Mesendoderm (in vitro differentiated cells): ENCODE measurements around the gene AAR2.

Source experiments
- DNase-seq: peaks from one replicate; pipeline ENCODE4 v3.0.0; 2013
- H2AK5ac ChIP-seq: 2 replicates; pipeline ENCODE4 v1.6.1; 2013; ENCODE audit warnings: low read length, inconsistent platforms
- H2BK120ac ChIP-seq: 2 replicates; pipeline ENCODE4 v1.6.1; 2013; ENCODE audit warnings: low read depth, mild to moderate bottlenecking, low read length, moderate library complexity, mixed read lengths
- H2BK15ac ChIP-seq: replicated peaks from 2 replicates; pipeline ENCODE4 v1.6.1; 2013; ENCODE audit warnings: low read depth, mild to moderate bottlenecking, moderate library complexity
- H2BK5ac ChIP-seq: 2 replicates; pipeline ENCODE4 v1.6.1; 2013; ENCODE audit warnings: low read length, inconsistent platforms
- H3K18ac ChIP-seq: 2 replicates; pipeline ENCODE4 v1.6.1; 2013; ENCODE audit warnings: mild to moderate bottlenecking, low read length, mixed read lengths
- H3K23ac ChIP-seq: one replicate; pipeline ENCODE4 v1.6.1; 2013; ENCODE audit warnings: low read length
- H3K27ac ChIP-seq: 2 replicates; pipeline ENCODE4 v1.5.1; 2013; ENCODE audit warnings: low read depth, mild to moderate bottlenecking, inconsistent platforms, low read length, moderate library complexity
- H3K27me3 ChIP-seq: 2 replicates; pipeline ENCODE4 v1.6.1; 2013; ENCODE audit warnings: low read length, control low read depth, mild to moderate bottlenecking, inconsistent platforms; ENCODE audit not compliant: insufficient read depth, poor library complexity
- H3K36me3 ChIP-seq: 2 replicates; pipeline ENCODE4 v1.6.1; 2013; ENCODE audit warnings: low read length, inconsistent platforms; ENCODE audit not compliant: control insufficient read depth, insufficient read depth
- H3K4ac ChIP-seq: one replicate; pipeline ENCODE4 v1.6.1; 2013; ENCODE audit warnings: low read depth, mild to moderate bottlenecking, low read length, moderate library complexity
- H3K4me1 ChIP-seq: 2 replicates; pipeline ENCODE4 v1.6.1; 2013; ENCODE audit warnings: low read depth, low read length, inconsistent platforms; ENCODE audit not compliant: control insufficient read depth
- H3K4me2 ChIP-seq: 2 replicates; pipeline ENCODE4 v1.6.1; 2013; ENCODE audit warnings: low read length
- H3K4me3 ChIP-seq: 2 replicates; pipeline ENCODE4 v1.5.1; 2013; ENCODE audit warnings: mild to moderate bottlenecking, low read length
- H3K56ac ChIP-seq: one replicate; pipeline ENCODE4 v1.6.1; 2013; ENCODE audit warnings: low read length
- H3K79me1 ChIP-seq: 2 replicates; pipeline ENCODE4 v1.6.1; 2013; ENCODE audit warnings: low read length, inconsistent platforms
- H3K79me2 ChIP-seq: 2 replicates; pipeline ENCODE4 v1.6.1; 2013; ENCODE audit warnings: mild to moderate bottlenecking, low read length; ENCODE audit not compliant: control insufficient read depth, insufficient read depth
- H3K9ac ChIP-seq: 2 replicates; pipeline ENCODE4 v1.6.1; 2013; ENCODE audit warnings: low read length, inconsistent platforms
- H4K5ac ChIP-seq: one replicate; pipeline ENCODE4 v1.6.1; 2013; ENCODE audit warnings: low read length
- H4K8ac ChIP-seq: one replicate; pipeline ENCODE4 v1.6.1; 2013; ENCODE audit warnings: low read depth, mild to moderate bottlenecking, control low read depth, low read length, moderate library complexity
- WGBS: extraction: QIAGEN DNeasy Blood & Tissue Kit; methylation state at CpG from one replicate; pipeline ENCODE4 v1.1.7; 2013; ENCODE audit warnings: low lambda C conversion rate, missing lambda C conversion rate; ENCODE audit not compliant: insufficient coverage; ENCODE audit errors: extremely low coverage; 5-methylcytosine and 5-hydroxymethylcytosine counted together

The AAR2 gene

DNA sequence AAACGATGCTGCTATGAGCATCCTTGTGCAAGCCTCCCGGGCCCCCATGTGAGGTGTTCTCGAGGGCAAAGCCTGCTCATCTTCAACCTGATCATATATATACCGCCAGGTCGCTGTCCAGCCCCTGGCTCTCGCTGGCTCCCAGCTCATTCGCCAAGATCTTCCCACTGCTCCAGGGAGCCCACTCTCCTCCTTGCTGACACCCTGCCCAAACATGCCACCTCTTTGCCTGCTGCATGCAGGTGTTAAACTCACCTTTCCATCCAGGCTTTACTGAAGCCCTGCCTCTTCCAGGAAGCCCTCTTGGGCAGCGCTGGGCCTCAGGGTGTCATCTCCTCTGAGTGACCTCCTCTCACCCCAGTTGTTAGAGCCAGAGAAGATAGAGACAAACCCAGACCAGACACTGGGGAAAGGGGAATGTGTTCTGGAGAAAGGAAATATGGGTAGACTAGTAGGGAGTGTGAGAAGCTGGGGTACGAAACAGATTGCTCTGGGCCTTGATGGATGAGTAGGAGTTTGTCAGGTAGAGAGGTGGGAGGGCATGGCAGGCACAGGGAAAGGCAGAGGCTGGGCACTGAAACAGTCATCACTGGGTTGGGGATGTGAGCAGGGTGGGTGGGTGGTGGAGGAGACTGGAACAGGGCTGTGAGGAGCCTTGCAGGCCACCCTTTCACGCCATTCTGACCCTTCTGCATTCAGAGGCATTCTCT lies 68.7 kb downstream of the AAR2 start:
- DNase-seq: no peak

DNA sequence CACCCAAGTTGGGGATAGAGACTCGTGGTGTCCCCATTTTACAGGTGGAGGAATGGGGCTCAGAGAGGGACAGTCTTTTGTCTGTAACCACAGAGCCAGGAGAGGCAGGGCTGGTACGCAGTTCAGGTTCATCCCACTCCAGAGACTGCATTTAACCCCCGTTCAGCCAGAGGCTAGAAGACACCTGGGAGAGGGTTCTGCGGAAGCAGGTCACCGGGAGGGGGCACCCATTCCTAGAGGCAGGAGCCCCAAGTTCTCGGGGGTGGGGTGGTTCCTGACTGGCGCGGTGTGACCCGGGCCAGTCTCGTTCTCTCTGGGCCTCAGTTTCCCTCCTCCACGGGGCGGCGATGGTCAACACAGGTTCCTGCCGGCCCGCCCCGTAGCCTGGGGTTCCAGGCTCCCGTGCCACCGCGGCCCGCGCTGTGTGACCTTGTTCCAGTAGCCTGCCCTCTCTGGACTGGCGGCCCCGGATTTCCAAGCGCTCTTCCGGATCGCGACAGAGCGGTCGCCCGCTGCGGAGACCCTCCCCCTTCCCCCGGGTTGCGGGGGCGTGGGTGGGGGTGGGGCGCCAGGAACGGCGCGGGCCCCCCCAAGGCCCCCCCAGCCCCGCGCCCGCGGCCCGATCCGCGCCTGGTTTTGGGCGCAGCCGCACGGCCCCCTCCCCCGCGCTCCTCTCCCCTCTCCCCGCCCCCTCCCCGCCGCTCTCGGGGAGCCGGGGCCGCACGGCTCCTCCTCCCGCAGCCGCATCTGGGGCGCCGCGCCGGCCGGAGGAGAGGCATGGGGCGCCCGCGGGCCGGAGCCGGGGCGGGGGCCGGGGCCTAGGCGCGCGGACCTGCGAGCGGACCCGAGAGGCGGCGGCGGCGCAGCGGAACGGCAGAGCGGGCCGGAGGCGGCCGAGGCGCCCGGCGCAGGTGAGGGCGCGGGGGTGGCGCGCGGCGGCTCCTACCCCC lies 69.6 kb downstream of the AAR2 start, which contains the start of gene DLGAP4:
DLGAP4 (plus strand) TSS at position 738 of the 950 bp plus-strand sequence. CDS start 125,379 bp downstream, outside the sequence.
- Histone ChIP-seq H3K27ac (no peak within 1 kb of the TSS), H3K18ac (no peak within 1 kb of the TSS), H3K4ac (no peak within 1 kb of the TSS), H3K36me3 (no peaks in the 10 kb centered on the region), H3K4me1 (no peaks in the 10 kb centered on the region), H3K79me2 (no peaks in the 10 kb centered on the region), H3K56ac (peak within 1 kb of the TSS; percentile 64), H2BK120ac (no peak within 1 kb of the TSS), H3K79me1 (no peaks in the 10 kb centered on the region), H3K9ac (peak within 1 kb of the TSS; percentile 52), H2BK5ac (no peak within 1 kb of the TSS), H4K5ac (no peak within 1 kb of the TSS), H4K8ac (no peak within 1 kb of the TSS), H3K27me3 (peaks cover 6% of the 10 kb centered on the region), H3K4me2 (peak within 1 kb of the TSS; percentile 57), H2AK5ac (no peak within 1 kb of the TSS), H3K23ac (no peak within 1 kb of the TSS), H2BK15ac (no peak within 1 kb of the TSS), H3K4me3 (peak within 1 kb of the TSS; percentile 8)
- WGBS: no CpG with 5 or more reads among the region's 96 CpGs
- no peak for DNase-seq

More for the DNA sequence above, 68.7 kb downstream of the AAR2 start:
- Histone ChIP-seq H4K8ac (no peak overlapping the region), H3K79me2 (no peaks in the 10 kb centered on the region), H3K4ac (no peak overlapping the region), H3K27ac (no peak overlapping the region), H2BK15ac (no peak overlapping the region), H3K4me3 (no peak overlapping the region), H3K23ac (no peak overlapping the region), H3K36me3 (no peaks in the 10 kb centered on the region), H3K27me3 (peaks cover 6% of the 10 kb centered on the region), H3K4me2 (no peak overlapping the region), H4K5ac (no peak overlapping the region), H3K79me1 (no peaks in the 10 kb centered on the region), H3K4me1 (no peaks in the 10 kb centered on the region), H3K18ac (no peak overlapping the region), H3K9ac (no peak overlapping the region), H3K56ac (no peak overlapping the region), H2AK5ac (no peak overlapping the region), H2BK5ac (no peak overlapping the region), H2BK120ac (no peak overlapping the region)
- no CpG with 5 or more reads among the region's 10 CpGs for WGBS
